ENCODE measurements around the gene CCDC92B. TPM values are rescaled to one million over a fixed set of nuclear protein-coding genes. Genes with fewer than 3 reads are reported as not detected.

CCDC92B gene
- polyA plus RNA-seq, 1 of the 3 experiments (the other 2 are of a cell fraction) = 0.07 TPM

GRCh38 chr17:2734939-2735338 is 14.5 kb downstream of the CCDC92B start:
- Histone ChIP-seq H3K36me3 (replicated peaks in 1 of 2; ENCODE audit: control insufficient read depth in 1 of 2, insufficient read depth in 2 of 2, low read length in 1 of 2) (no peaks in the 10 kb centered on the region), H3K4me3 (ENCODE audit: low read depth in 2 of 2, low read length in 1 of 2) (no peak overlapping the region), H3K27ac (ENCODE audit: low read depth in 2 of 2, low read length in 1 of 2) (no peak overlapping the region), H3K9ac (no peak overlapping the region), H4K20me1 (ENCODE audit: insufficient read depth) (no peaks in the 10 kb centered on the region), H2AFZ (ENCODE audit: low read depth) (no peak overlapping the region), H3K9me2 (no peaks in the 10 kb centered on the region), H3K9me3 (no peaks in the 10 kb centered on the region), H3K79me2 (ENCODE audit: insufficient read depth) (no peaks in the 10 kb centered on the region), H3F3A (replicated peaks; ENCODE audit: insufficient read depth) (no peaks in the 10 kb centered on the region), H3K4me1 (ENCODE audit: control insufficient read depth in 1 of 2, insufficient read depth in 2 of 2, low read depth in 1 of 2, low read length in 1 of 2) (peaks cover 0 to 2% of the 10 kb centered on the region in 2 experiments; a peak in 1 of 4 replicates), H3K4me2 (no peak overlapping the region), H3K27me3 (ENCODE audit: insufficient read depth) (no peaks in the 10 kb centered on the region)
- DNase-seq = no peak
- ChIA-PET POLR2A (no interaction called here), CTCF (no interaction called here)
- TF ChIP-seq GABPA (IDR thresholded peaks at IDR 0.05; ENCODE audit: low read depth) (no peak), RXRA (IDR thresholded peaks at IDR 0.05; ENCODE audit: borderline replicate concordance, low read depth) (no peak), MAX (IDR thresholded peaks at IDR 0.05; ENCODE audit: low read depth) (no peak), CHD2 (IDR thresholded peaks at IDR 0.05; ENCODE audit: low read length, partially characterized antibody) (no peak), MXI1 (IDR thresholded peaks at IDR 0.05; ENCODE audit: low read depth, low read length) (no peak), IRF3 (IDR thresholded peaks at IDR 0.05; ENCODE audit: low read depth, low read length) (no peak), REST (IDR thresholded peaks at IDR 0.05; ENCODE audit: low read depth, low read length) (no peak), FOXJ3 (CRISPR knock-in tag; IDR thresholded peaks at IDR 0.05) (no peak), EP300 (IDR thresholded peaks at IDR 0.05; ENCODE audit: borderline replicate concordance in 1 of 2, low read depth in 1 of 2, low read length in 1 of 2) (no peak), FOXM1 (IDR thresholded peaks at IDR 0.05; ENCODE audit: low read depth) (no peak), SIN3A (IDR thresholded peaks at IDR 0.05; ENCODE audit: borderline replicate concordance, low read depth, low read length) (no peak), USF1 (IDR thresholded peaks at IDR 0.05; ENCODE audit: borderline replicate concordance, low read depth) (no peak), NFIC (IDR thresholded peaks at IDR 0.05; ENCODE audit: borderline replicate concordance) (no peak), YY1 (IDR thresholded peaks at IDR 0.05; ENCODE audit: low read depth) (no peak), TAF1 (IDR thresholded peaks at IDR 0.05; ENCODE audit: borderline replicate concordance, low read depth, low read length) (no peak), ZBTB33 (IDR thresholded peaks at IDR 0.05; ENCODE audit: borderline replicate concordance, low read depth) (no peak), USF2 (IDR thresholded peaks at IDR 0.05; ENCODE audit: borderline replicate concordance, low read depth, low read length) (no peak), RAD21 (IDR thresholded peaks at IDR 0.05; ENCODE audit: low read length) (no peak), JUND (IDR thresholded peaks at IDR 0.05) (no peak), ELF1 (IDR thresholded peaks at IDR 0.05) (no peak)
- WGBS (ENCODE audit: low lambda C conversion rate) = 49% methylated on average over 7 of the region's 10 CpGs

Measured in SK-N-SH (cell line).